Muscle of back (tissue), 11 donors: ENCODE results near the gene IQCE. TPM values are rescaled to one million over a fixed set of nuclear protein-coding genes. Genes with fewer than 3 reads are reported as not detected.
A peak's percentile ranks its signal among the peaks of the same experiment; 100 is the strongest.

ENCODE experiments used
- DNase-seq, 3 donors: peaks; one replicate each; pipeline versions ENCODE4 v3.0.0 to v3.0.0-alpha.2; 2013
- polyA plus RNA-seq, 10 donors: library from polyadenylated mRNA; unstranded; fragments of 120-200 nt; gene quantifications; one replicate each; pipeline ENCODE4 v1.2.1, GENCODE V29; 2013; ENCODE audit not compliant: insufficient read length in 10 of 10

Gene IQCE
- polyA plus RNA-seq, 10 donors: 6.1 to 10.0 (median 6.7) TPM

- DNase-seq: peak in 1 of 3 donors; percentile 73
Observed at GRCh38 chr7:2614631-2615330, 56.0 kb downstream of the IQCE start.

- peak in 1 of 3 donors; percentile 49 for DNase-seq
Observed at GRCh38 chr7:2616387-2617324, 57.9 kb downstream of the IQCE start.

- peak in 1 of 3 donors; percentile 52 for DNase-seq
Observed at GRCh38 chr7:2617325-2617905, 58.6 kb downstream of the IQCE start.

GRCh38 chr7:2619116-2619515 is 60.3 kb downstream of the IQCE start:
- DNase-seq: peak in 1 of 3 donors; percentile 71

- DNase-seq: peak in 2 of 3 donors; percentile 84 to 92
Observed at GRCh38 chr7:2621061-2621828, 62.5 kb downstream of the IQCE start.

GRCh38 chr7:2621948-2622640 is 63.3 kb downstream of the IQCE start:
- DNase-seq: peak in 2 of 3 donors; percentile 85 to 92

GRCh38 chr7:2622869-2623697 is 64.3 kb downstream of the IQCE start:
- DNase-seq: peak in 1 of 3 donors; percentile 37

- no peak for DNase-seq
Observed at GRCh38 chr7:2623698-2624014, 64.9 kb downstream of the IQCE start.

- DNase-seq: peak in 1 of 3 donors; percentile 47
Observed at GRCh38 chr7:2624293-2624886, 65.6 kb downstream of the IQCE start.

- DNase-seq: peak in 2 of 3 donors; percentile 93 to 97
Observed at GRCh38 chr7:2626498-2627117, 67.8 kb downstream of the IQCE start.

- DNase-seq: no peak
Observed at GRCh38 chr7:2627258-2628129, 68.7 kb downstream of the IQCE start.

- DNase-seq: no peak
Observed at GRCh38 chr7:2628130-2628482, 69.3 kb downstream of the IQCE start.

- DNase-seq: no peak
Observed at GRCh38 chr7:2628891-2629290, 70.1 kb downstream of the IQCE start.

- DNase-seq: no peak
Observed at GRCh38 chr7:2629746-2630681, 71.2 kb downstream of the IQCE start.

GRCh38 chr7:2631946-2632732 is 73.4 kb downstream of the IQCE start, which contains the start of gene TTYH3:
TTYH3 (plus strand) TSS chr7:2631986; CDS start chr7:2632156, 170 bp downstream.
- DNase-seq: no peak
